Lower lobe of right lung (tissue), 2 donors: ENCODE measurements around the gene SGK1. TPM values are rescaled to one million over a fixed set of nuclear protein-coding genes. Genes with fewer than 3 reads are reported as not detected.
"Not testable (repeated sequence)": the region's sequence is repeated elsewhere in the genome, so short reads cannot be mapped to it uniquely, and the experiment has no call there.

Source experiments
- ATAC-seq, 2 donors: fragments of 200-7000 bp; cut with Tn5 transposase; one replicate each; pipeline ENCODE4 v1.9.1; 2020 to 2022; ENCODE audit warnings: mild to moderate bottlenecking in 2 of 2, moderate library complexity in 2 of 2
- DNase-seq: peaks from one replicate; pipeline ENCODE4 v3.0.0-alpha.2; 2020
- H3K27ac ChIP-seq: fragments of 200-600 bp; one replicate; pipeline ENCODE4 v1.8.0; 2022
- H3K27me3 ChIP-seq: fragments of 200-600 bp; one replicate; pipeline ENCODE4 v1.8.0; 2022; ENCODE audit warnings: low read depth
- H3K36me3 ChIP-seq: fragments of 200-600 bp; one replicate; pipeline ENCODE4 v1.8.0; 2022; ENCODE audit warnings: mild to moderate bottlenecking
- H3K4me1 ChIP-seq: fragments of 200-600 bp; one replicate; pipeline ENCODE4 v1.8.0; 2022
- H3K4me3 ChIP-seq: fragments of 200-600 bp; one replicate; pipeline ENCODE4 v1.8.0; 2022; ENCODE audit warnings: mild to moderate bottlenecking
- H3K9me3 ChIP-seq: fragments of 200-600 bp; one replicate; pipeline ENCODE4 v1.8.0; 2022
- intact Hi-C: fragments of 100-400 bp; cut with DNase I; formaldehyde crosslinking; loops from one replicate; pipeline ENCODE4 v1.11.0; 2022
- total RNA-seq: library from RNA; stranded (reverse); fragmentation: NEBNext Ultra II Directional; extraction: Animal tissue kit (Norgen Biotek cat#: 25700); gene quantifications from one replicate; pipeline ENCODE4 v1.2.1, GENCODE V29; 2021
- TF ChIP-seq, protein P1 (sequence below): fragments of 200-600 bp; IDR thresholded peaks from one replicate; pipeline ENCODE4 v1.8.0; 2022; ENCODE audit warnings: antibody characterized with exemption, mild to moderate bottlenecking
- donor health status: DM: no; HTN: yes; CAD: no; lungs with severe emphysema.

The SGK1 gene
- total RNA-seq, 1 donor from 2014 or later: 195 TPM

DNA sequence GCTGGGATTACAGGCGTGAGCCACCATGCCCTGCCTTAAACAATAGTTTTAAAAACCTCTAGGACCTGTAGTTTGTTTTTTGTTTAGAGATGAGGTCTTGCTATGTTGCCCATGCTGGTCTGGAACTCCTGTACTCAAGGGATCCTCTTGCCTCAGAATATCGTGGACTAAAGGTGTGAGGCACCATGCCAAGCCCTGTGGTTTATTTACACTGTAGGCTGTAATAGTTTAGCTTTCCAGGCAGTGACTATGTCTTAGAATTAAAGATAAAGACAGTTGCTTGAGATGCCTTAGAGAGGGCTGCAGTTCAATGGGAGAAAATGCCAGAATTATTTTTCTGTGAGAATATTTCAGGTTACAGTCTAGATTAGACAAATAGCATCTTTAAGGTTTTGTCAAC is 72.9 kb downstream of the SGK1 start:
- DNase-seq: no peak
- Histone ChIP-seq H3K27me3 (no peaks in the 10 kb centered on the region), H3K4me3 (no peak overlapping the region), H3K9me3 (no peaks in the 10 kb centered on the region), H3K36me3 (no peaks in the 10 kb centered on the region), H3K27ac (no peak overlapping the region), H3K4me1 (peaks cover 8% of the 10 kb centered on the region)
- TF ChIP-seq, protein P1, sequence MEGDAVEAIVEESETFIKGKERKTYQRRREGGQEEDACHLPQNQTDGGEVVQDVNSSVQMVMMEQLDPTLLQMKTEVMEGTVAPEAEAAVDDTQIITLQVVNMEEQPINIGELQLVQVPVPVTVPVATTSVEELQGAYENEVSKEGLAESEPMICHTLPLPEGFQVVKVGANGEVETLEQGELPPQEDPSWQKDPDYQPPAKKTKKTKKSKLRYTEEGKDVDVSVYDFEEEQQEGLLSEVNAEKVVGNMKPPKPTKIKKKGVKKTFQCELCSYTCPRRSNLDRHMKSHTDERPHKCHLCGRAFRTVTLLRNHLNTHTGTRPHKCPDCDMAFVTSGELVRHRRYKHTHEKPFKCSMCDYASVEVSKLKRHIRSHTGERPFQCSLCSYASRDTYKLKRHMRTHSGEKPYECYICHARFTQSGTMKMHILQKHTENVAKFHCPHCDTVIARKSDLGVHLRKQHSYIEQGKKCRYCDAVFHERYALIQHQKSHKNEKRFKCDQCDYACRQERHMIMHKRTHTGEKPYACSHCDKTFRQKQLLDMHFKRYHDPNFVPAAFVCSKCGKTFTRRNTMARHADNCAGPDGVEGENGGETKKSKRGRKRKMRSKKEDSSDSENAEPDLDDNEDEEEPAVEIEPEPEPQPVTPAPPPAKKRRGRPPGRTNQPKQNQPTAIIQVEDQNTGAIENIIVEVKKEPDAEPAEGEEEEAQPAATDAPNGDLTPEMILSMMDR: no peak
- no peak for ATAC-seq
- intact Hi-C loops: no loop called here

DNA sequence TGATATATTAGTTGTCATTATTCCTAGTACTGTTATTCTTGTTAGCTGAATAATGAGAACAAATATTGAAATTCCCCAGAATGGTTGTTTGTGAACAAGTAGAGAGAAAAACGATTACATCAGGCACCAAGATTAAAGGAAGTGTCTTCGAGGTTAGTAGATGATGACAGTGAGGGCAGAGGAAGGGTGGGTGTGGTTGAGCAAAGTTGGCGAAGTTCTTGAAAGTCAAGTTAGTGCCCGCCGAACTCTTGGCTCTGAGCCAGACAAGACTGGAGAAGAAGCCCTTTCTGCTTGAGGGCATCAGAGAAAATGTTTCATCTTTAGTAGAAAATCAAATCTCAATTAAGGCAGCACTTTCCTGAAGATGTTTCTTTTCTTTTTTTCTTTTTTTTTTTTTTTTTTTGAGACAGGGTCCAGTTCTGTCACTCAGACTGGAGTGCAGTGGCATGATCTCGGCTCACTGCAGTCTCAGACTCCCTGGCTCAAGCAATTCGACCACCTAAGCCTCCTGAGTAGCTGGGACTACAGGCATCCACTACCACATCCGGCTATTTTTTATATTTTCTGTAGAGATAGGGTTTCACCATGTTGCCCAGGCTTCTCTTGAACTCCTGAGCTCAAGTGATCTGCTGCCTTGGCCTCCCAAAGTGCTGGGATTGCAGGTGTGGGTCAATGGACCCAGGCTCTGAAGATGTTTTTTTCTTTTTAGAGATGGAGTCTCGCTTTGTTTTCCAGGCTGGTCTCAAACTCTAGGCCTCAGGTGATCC is 77.1 kb downstream of the SGK1 start:
- ATAC-seq: peak; percentile 75 to 77
- intact Hi-C loops: no loop called here
- Histone ChIP-seq H3K4me1 (peaks cover 17% of the 10 kb centered on the region), H3K4me3 (no peak overlapping the region), H3K36me3 (no peaks in the 10 kb centered on the region), H3K9me3 (no peaks in the 10 kb centered on the region), H3K27ac (no peak overlapping the region), H3K27me3 (no peaks in the 10 kb centered on the region)
- DNase-seq: peak; percentile 88
- TF ChIP-seq, protein P1: no peak

DNA sequence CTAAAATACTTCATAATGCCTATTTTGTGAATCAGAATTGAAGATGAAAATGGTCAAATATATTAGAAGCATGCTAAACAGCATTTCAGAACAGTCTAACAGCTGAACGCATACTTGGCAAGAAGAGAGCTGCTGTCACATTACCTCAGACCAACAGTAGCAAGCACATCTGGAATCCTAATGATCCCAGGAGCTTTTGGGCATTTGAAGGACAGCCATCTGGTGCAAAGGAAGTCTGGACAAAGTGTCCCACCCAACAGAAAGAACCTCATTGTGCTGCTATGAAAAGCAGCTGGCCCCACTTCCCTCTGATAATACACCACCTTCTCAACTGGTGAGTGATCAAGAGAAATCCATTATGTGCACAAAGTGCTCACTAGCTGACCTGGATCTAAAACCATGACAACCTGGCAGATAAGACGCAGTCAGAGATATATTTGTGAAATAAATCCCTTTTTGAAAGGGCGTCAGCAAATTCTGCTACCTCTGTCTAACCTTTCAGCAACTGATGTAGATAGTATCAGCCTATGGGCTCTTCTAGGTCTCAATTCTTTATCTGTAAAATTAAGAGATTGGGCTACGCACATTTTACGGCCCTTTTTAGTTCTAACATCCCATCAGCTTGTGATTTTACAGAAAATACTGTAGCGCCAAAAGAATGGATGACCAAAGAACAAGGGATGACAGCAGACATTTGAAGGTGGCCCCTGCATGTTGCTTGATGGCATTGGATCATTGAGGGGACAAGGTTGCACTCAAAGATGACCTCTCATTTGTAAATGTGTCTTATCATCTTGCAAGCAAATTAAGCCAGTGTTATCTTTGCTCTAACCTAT is 78.7 kb downstream of the SGK1 start:
- intact Hi-C loops: no loop called here

DNA sequence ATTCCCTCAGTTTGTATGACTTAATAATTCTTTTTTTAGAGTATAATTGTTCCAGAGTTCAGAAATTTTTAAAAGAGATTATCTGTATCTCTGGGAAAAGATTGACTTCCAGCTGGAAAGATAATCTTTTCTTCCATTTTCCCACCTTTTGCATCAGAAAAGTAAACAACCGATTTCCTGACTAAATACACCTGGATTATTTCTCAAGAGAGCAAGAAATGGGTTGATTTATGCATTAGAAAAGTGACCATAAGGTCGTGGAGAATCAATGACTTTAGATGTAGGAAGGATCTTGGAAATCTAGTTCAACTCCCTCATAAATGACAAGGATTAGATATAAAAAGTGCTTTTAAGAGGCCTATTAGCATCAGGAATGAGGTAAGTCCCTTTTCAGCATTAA is 79.9 kb downstream of the SGK1 start:
- ATAC-seq (no peak), DNase-seq (no peak)
- no peaks in the 10 kb centered on the region for H3K9me3 ChIP-seq
- no peak overlapping the region for H3K27ac ChIP-seq
- no peaks in the 10 kb centered on the region for H3K27me3 ChIP-seq
- TF ChIP-seq, protein P1: no peak
- H3K4me1 ChIP-seq: peaks cover 22% of the 10 kb centered on the region
- no peaks in the 10 kb centered on the region for H3K36me3 ChIP-seq
- no peak overlapping the region for H3K4me3 ChIP-seq
- intact Hi-C loops: no loop called here

More for the DNA sequence above, 78.7 kb downstream of the SGK1 start:
- Histone ChIP-seq H3K36me3 (no peaks in the 10 kb centered on the region), H3K27ac (no peak overlapping the region), H3K9me3 (no peaks in the 10 kb centered on the region), H3K4me1 (peaks cover 22% of the 10 kb centered on the region), H3K27me3 (no peaks in the 10 kb centered on the region), H3K4me3 (no peak overlapping the region)
- ATAC-seq: no peak
- no peak for DNase-seq
- TF ChIP-seq, protein P1: no peak

DNA sequence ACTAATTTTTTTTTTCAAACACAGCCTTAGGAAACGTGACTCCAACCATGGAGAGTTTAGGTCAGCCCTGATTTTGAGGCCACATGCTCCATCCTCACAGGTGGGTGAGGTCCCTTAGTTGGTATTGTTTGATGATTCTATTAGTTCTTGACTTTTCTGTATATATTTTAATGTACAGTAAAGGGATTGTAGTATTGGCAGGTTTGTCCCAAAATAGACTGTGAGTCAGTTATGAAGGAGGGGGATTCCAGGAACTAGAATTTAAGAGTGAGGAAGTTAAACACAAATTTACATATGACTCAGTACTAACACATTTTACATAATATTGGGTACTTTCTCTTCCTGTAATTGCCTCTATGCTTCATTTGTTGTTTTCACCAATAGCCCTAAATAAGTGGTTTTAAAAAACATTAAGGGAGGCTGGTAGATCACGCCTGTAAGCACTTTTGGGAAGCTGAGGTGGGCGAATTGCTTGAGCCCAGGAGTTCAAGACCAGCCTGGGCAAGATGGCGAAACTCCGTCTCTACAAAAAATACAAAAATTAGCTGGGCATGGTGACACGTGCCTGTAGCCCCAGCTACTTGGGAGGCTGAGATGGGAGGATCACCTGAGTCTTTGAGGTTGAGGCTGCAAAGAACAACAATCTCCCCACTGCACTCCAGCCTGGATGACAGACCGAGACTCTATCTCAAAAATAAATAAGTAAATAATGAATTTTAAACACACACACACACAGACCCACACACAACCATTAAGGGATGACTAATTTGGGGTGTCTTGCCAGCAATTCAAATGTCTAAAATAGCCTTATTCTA is 81.8 kb downstream of the SGK1 start:
- DNase-seq: no peak
- H3K9me3 ChIP-seq: no peaks in the 10 kb centered on the region
- H3K27ac ChIP-seq: peak overlapping the region; percentile 31
- no peaks in the 10 kb centered on the region for H3K36me3 ChIP-seq
- ATAC-seq: peak; percentile 78 to 79
- intact Hi-C loops: no loop called here
- no peaks in the 10 kb centered on the region for H3K27me3 ChIP-seq
- peaks cover 18% of the 10 kb centered on the region for H3K4me1 ChIP-seq
- TF ChIP-seq, protein P1: no peak
- H3K4me3 ChIP-seq: no peak overlapping the region

DNA sequence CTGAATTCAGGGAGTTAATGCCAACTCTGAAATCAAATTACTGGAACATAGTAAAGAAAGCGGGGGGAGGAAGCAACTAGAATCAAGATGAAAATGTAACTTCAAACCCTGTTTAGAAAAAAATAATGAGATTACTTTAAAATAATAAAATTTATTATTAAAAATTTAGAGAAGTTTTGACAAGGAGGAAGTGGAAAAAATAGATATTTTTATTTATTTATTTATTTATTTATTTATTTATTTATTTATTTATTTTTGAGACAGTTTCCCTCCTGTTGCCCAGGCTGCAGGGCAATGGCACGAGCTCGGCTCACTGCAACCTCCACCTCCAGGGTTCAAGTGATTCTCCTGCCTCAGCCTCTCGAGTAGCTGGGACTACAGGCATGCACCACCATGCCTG is 82.6 kb downstream of the SGK1 start:
- H3K27me3 ChIP-seq, H3K36me3 ChIP-seq, intact Hi-C loops, H3K4me3 ChIP-seq, DNase-seq, ATAC-seq, H3K9me3 ChIP-seq: not testable (repeated sequence)
- Histone ChIP-seq H3K4me1 (peaks cover 15% of the 10 kb centered on the region), H3K27ac (peak overlapping the region; percentile 5)
